ENCODE measurements around the gene KLK13. TPM values are rescaled to one million over a fixed set of nuclear protein-coding genes. Genes with fewer than 3 reads are reported as not detected.
A peak's percentile ranks its signal among the peaks of the same experiment; 100 is the strongest.

Gene KLK13
- total RNA-seq, 4 donors from 2014 or later, result 6.6 to 23.5 (median 16.5) TPM

DNA sequence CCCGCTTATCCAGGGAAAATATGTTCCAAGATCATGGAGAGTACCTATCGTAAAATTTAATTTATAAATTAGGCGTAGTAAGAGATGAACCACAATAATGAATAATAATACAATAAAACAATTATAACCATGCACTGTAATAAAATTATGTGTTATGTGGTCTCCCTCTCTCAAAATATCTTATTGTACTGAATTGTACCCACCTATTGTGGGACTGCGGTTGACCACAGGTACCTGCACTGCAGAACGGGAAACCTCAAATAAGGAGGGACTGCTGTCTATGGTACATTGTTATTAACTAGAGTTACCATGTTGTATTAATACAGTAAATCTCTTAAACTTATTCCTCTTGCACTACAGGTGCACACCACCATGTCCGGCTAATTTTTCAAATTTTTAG, 24.7 kb downstream of the KLK13 start:
- TF ChIP-seq POLR2A (IDR thresholded peaks at IDR 0.05) (no peak), EP300 (IDR thresholded peaks at IDR 0.05) (no peak), POLR2AphosphoS5 (IDR thresholded peaks at IDR 0.05) (no peak)
- TF ChIP-seq, protein P1, sequence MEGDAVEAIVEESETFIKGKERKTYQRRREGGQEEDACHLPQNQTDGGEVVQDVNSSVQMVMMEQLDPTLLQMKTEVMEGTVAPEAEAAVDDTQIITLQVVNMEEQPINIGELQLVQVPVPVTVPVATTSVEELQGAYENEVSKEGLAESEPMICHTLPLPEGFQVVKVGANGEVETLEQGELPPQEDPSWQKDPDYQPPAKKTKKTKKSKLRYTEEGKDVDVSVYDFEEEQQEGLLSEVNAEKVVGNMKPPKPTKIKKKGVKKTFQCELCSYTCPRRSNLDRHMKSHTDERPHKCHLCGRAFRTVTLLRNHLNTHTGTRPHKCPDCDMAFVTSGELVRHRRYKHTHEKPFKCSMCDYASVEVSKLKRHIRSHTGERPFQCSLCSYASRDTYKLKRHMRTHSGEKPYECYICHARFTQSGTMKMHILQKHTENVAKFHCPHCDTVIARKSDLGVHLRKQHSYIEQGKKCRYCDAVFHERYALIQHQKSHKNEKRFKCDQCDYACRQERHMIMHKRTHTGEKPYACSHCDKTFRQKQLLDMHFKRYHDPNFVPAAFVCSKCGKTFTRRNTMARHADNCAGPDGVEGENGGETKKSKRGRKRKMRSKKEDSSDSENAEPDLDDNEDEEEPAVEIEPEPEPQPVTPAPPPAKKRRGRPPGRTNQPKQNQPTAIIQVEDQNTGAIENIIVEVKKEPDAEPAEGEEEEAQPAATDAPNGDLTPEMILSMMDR (IDR thresholded peaks at IDR 0.05), result no peak
- no peaks in the 10 kb centered on the region for H3K27me3 ChIP-seq
- H3K9me3 ChIP-seq, result no peaks in the 10 kb centered on the region
- no peak for DNase-seq (ENCODE audit: low spot score in 2 of 2)
- H3K36me3 ChIP-seq, result no peaks in the 10 kb centered on the region
- 93% methylated on average over 6 of the region's 6 CpGs for WGBS
- no peak overlapping the region for H3K4me3 ChIP-seq
- peaks cover 5% of the 10 kb centered on the region for H3K4me1 ChIP-seq
- H3K27ac ChIP-seq, result no peak overlapping the region

DNA sequence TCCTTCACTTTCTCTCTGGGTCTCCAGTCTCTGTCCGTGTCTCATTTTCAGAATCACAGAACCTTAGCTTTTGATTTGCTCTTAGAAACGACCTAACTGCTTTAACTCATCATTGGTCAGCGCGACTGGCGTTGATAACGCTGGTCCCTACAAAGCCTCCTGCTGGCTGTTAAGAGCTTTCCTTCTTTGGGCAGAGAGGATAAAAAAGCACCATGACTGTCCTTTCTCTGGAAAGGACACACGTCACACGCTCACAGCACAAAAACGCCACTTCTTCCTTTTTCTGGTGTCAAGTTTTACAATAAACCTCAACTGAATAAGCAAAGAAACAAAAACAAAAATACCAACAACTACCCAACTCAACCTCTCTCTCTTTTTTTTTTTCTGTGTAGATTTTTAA, 28.4 kb downstream of the KLK13 start:
- WGBS, result 69% methylated on average over 9 of the region's 9 CpGs
- no peak for DNase-seq (ENCODE audit: low spot score in 2 of 2)
- peaks cover 5% of the 10 kb centered on the region for H3K4me1 ChIP-seq
- H3K27me3 ChIP-seq, result peaks cover 8% of the 10 kb centered on the region
- H3K36me3 ChIP-seq, result no peaks in the 10 kb centered on the region
- no peak overlapping the region for H3K4me3 ChIP-seq
- TF ChIP-seq, protein P1 (IDR thresholded peaks at IDR 0.05), result no peak
- TF ChIP-seq POLR2AphosphoS5 (IDR thresholded peaks at IDR 0.05) (no peak), POLR2A (IDR thresholded peaks at IDR 0.05) (no peak), EP300 (IDR thresholded peaks at IDR 0.05) (no peak)
- no peaks in the 10 kb centered on the region for H3K9me3 ChIP-seq
- H3K27ac ChIP-seq, result no peak overlapping the region

GRCh38 chr19:51034704-51035103, 30.2 kb downstream of the KLK13 start, which contains the start of gene KLK12:
Gene KLK12, minus strand, starts transcription at chr19:51035002. Its CDS starts 381 bp downstream, at chr19:51034621.
- no peak within 1 kb of the TSS for H3K4me3 ChIP-seq
- peaks cover 5% of the 10 kb centered on the region for H3K4me1 ChIP-seq
- H3K27me3 ChIP-seq, result peaks cover 8% of the 10 kb centered on the region
- DNase-seq (ENCODE audit: low spot score in 2 of 2), result no peak
- TF ChIP-seq, protein P1 (IDR thresholded peaks at IDR 0.05), result no peak
- TF ChIP-seq EP300 (IDR thresholded peaks at IDR 0.05) (no peak), POLR2A (IDR thresholded peaks at IDR 0.05) (no peak), POLR2AphosphoS5 (IDR thresholded peaks at IDR 0.05) (no peak)
- H3K9me3 ChIP-seq, result no peaks in the 10 kb centered on the region
- no peaks in the 10 kb centered on the region for H3K36me3 ChIP-seq
- WGBS, result 56% methylated on average over 11 of the region's 11 CpGs
- H3K27ac ChIP-seq, result no peak within 1 kb of the TSS

DNA sequence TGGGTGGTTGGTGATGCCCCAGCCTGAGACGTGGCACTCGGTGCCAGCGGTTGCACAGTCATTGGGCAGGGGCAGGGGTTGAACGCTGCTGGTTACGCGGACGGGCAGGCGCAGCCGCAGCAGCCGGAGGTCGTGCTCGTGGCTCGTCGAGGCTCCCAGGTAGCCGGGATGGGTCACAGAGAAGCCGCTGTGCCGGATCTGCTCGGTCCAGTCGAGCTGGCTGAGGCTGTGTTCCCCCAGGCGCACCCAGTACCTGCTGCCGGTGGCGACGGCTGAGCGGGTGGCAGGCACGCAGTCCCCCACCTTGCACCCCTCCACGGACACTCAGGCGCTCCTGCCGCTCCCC, 33.0 kb downstream of the KLK13 start:
- no peak overlapping the region for H3K27ac ChIP-seq
- peaks cover 16% of the 10 kb centered on the region for H3K27me3 ChIP-seq
- DNase-seq (ENCODE audit: low spot score in 2 of 2), result peak in 1 of 2 donors; percentile 52
- H3K36me3 ChIP-seq, result no peaks in the 10 kb centered on the region
- TF ChIP-seq POLR2A (IDR thresholded peaks at IDR 0.05) (no peak), POLR2AphosphoS5 (IDR thresholded peaks at IDR 0.05) (no peak), EP300 (IDR thresholded peaks at IDR 0.05) (no peak)
- TF ChIP-seq, protein P1 (IDR thresholded peaks at IDR 0.05), result no peak
- 91% methylated on average over 12 of the region's 28 CpGs for WGBS
- peaks cover 3% of the 10 kb centered on the region for H3K4me1 ChIP-seq
- H3K4me3 ChIP-seq, result no peak overlapping the region
- H3K9me3 ChIP-seq, result no peaks in the 10 kb centered on the region

DNA sequence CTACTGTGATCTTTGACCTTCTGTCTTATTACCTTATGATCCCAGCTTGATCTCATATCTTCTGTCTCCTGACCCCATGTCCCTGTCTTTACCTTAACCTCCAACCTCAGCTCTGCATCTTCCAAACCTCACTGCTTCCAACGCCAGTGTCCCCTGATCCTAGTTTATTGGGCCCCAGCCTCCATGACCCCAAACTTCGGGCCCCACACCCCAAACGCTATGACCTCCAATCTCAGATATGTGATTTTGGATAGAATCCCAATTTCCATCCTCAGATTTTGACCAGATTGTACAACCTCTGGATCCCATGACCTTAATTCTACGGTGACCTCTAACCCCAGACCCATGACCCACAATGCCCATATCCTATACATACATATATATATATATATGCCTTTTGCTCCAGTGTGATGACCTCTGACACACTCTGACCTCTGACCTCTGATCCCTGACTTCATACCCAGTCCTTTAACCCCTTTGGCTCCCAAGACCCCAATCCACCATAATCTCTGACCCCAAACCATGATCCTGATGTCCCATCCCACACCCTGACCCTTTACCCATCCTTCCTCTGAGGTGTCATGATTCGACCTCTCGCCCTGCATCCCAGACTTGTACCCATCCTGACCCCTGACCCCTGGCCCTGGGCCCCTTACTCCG, 33.5 kb downstream of the KLK13 start:
- WGBS, result 81% methylated on average over 7 of the region's 7 CpGs
- Histone ChIP-seq H3K4me1 (peaks cover 3% of the 10 kb centered on the region), H3K27ac (no peak overlapping the region), H3K36me3 (no peaks in the 10 kb centered on the region), H3K27me3 (peaks cover 18% of the 10 kb centered on the region), H3K9me3 (no peaks in the 10 kb centered on the region), H3K4me3 (no peak overlapping the region)
- peak in 1 of 2 donors; percentile 18 for DNase-seq (ENCODE audit: low spot score in 2 of 2)
- TF ChIP-seq POLR2AphosphoS5 (IDR thresholded peaks at IDR 0.05), result no peak

Data from suprapubic skin (tissue), 4 donors.